ENCODE results near the gene PLCH2.

The PLCH2 gene

GRCh38 chr1:2470290-2471158 lies 5.6 kb upstream of the PLCH2 start:
- H3K9me2 ChIP-seq (replicated peaks; ENCODE audit: control insufficient read depth, low read length): no peaks in the 10 kb centered on the region
- no peaks in the 10 kb centered on the region for H3K27me3 ChIP-seq (ENCODE audit: control insufficient read depth, low read length)
- no peaks in the 10 kb centered on the region for H4K20me1 ChIP-seq (ENCODE audit: control insufficient read depth, insufficient read depth, low read depth, low read length)
- H3F3A ChIP-seq (ENCODE audit: control insufficient read depth, insufficient read depth): no peaks in the 10 kb centered on the region
- peaks cover 9% of the 10 kb centered on the region for H3K4me1 ChIP-seq (ENCODE audit: control insufficient read depth, low read length)
- H3K9me3 ChIP-seq (ENCODE audit: control insufficient read depth, insufficient read depth, low read length): no peaks in the 10 kb centered on the region
- no peaks in the 10 kb centered on the region for H3K36me3 ChIP-seq (ENCODE audit: control insufficient read depth, low read length)
- H3K79me2 ChIP-seq (ENCODE audit: control insufficient read depth, low read length): no peaks in the 10 kb centered on the region
- H3K4me3 ChIP-seq (ENCODE audit: low read length): no peak overlapping the region
- TF ChIP-seq CTCF (IDR thresholded peaks at IDR 0.05; ENCODE audit: low read depth, low read length, poor library complexity, severe bottlenecking) (no peak), EZH2phosphoT487 (IDR thresholded peaks at IDR 0.05; ENCODE audit: borderline replicate concordance, low read length) (no peak)
- H3K4me2 ChIP-seq (ENCODE audit: low read length): no peak overlapping the region
- no peak overlapping the region for H3K27ac ChIP-seq (ENCODE audit: low read depth, low read length)

DNA sequence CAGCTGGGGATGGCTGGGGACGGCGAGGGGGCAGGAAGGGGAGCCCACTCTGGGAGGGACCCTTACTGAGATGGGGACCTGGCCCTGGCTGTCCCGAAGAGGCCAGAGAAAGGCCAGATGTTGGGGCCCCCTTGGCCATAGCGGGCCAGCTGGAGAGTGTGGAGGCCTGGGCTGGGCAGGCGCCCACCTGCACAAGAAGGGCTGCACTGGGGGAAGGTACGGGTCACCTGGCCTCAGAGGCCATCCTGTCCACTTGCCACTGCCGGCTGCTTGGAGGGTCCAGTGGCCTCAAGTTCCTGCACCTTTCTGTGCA lies 5.0 kb upstream of the PLCH2 start:
- H3K27ac ChIP-seq (ENCODE audit: low read depth, low read length): no peak overlapping the region
- no peaks in the 10 kb centered on the region for H3K36me3 ChIP-seq (ENCODE audit: control insufficient read depth, low read length)
- no peaks in the 10 kb centered on the region for H3K9me2 ChIP-seq (replicated peaks; ENCODE audit: control insufficient read depth, low read length)
- H3K9me3 ChIP-seq (ENCODE audit: control insufficient read depth, insufficient read depth, low read length): no peaks in the 10 kb centered on the region
- TF ChIP-seq EZH2phosphoT487 (IDR thresholded peaks at IDR 0.05; ENCODE audit: borderline replicate concordance, low read length): no peak
- no peak for TF ChIP-seq CTCF (IDR thresholded peaks at IDR 0.05; ENCODE audit: low read depth, low read length, poor library complexity, severe bottlenecking)
- H3K27me3 ChIP-seq (ENCODE audit: control insufficient read depth, low read length): no peaks in the 10 kb centered on the region
- peaks cover 9% of the 10 kb centered on the region for H3K4me1 ChIP-seq (ENCODE audit: control insufficient read depth, low read length)
- no peaks in the 10 kb centered on the region for H3K79me2 ChIP-seq (ENCODE audit: control insufficient read depth, low read length)
- no peak overlapping the region for H3K4me3 ChIP-seq (ENCODE audit: low read length)
- no peaks in the 10 kb centered on the region for H4K20me1 ChIP-seq (ENCODE audit: control insufficient read depth, insufficient read depth, low read depth, low read length)
- no peak overlapping the region for H3K4me2 ChIP-seq (ENCODE audit: low read length)
- no peaks in the 10 kb centered on the region for H3F3A ChIP-seq (ENCODE audit: control insufficient read depth, insufficient read depth)

GRCh38 chr1:2471587-2472001 lies 4.5 kb upstream of the PLCH2 start:
- Histone ChIP-seq H4K20me1 (ENCODE audit: control insufficient read depth, insufficient read depth, low read depth, low read length) (no peaks in the 10 kb centered on the region), H3F3A (ENCODE audit: control insufficient read depth, insufficient read depth) (no peaks in the 10 kb centered on the region), H3K9me3 (ENCODE audit: control insufficient read depth, insufficient read depth, low read length) (no peaks in the 10 kb centered on the region), H3K27ac (ENCODE audit: low read depth, low read length) (no peak overlapping the region), H3K4me3 (ENCODE audit: low read length) (no peak overlapping the region), H3K27me3 (ENCODE audit: control insufficient read depth, low read length) (no peaks in the 10 kb centered on the region), H3K36me3 (ENCODE audit: control insufficient read depth, low read length) (no peaks in the 10 kb centered on the region), H3K4me2 (ENCODE audit: low read length) (no peak overlapping the region), H3K4me1 (ENCODE audit: control insufficient read depth, low read length) (peaks cover 9% of the 10 kb centered on the region), H3K79me2 (ENCODE audit: control insufficient read depth, low read length) (no peaks in the 10 kb centered on the region), H3K9me2 (replicated peaks; ENCODE audit: control insufficient read depth, low read length) (no peaks in the 10 kb centered on the region)
- TF ChIP-seq CTCF (IDR thresholded peaks at IDR 0.05; ENCODE audit: low read depth, low read length, poor library complexity, severe bottlenecking): no peak
- TF ChIP-seq EZH2phosphoT487 (IDR thresholded peaks at IDR 0.05; ENCODE audit: borderline replicate concordance, low read length): no peak

Data from DOHH2 (cell line).